B cell (primary cell): Measurements from ENCODE around the gene GPHA2. TPM values are rescaled to one million over a fixed set of nuclear protein-coding genes. Genes with fewer than 3 reads are reported as not detected.
A peak's percentile ranks its signal among the peaks of the same experiment; 100 is the strongest.

Experiments used
- ATAC-seq: fragments of 200-7000 bp; cut with Tn5 transposase; one replicate; pipeline ENCODE4 v1.10.0; 2021; ENCODE audit warnings: low read depth, mild to moderate bottlenecking, moderate number of reproducible peaks, moderate library complexity
- CTCF ChIA-PET: fragments of 350-600 bp; sonication (Branson Sonifier 250); formaldehyde crosslinking; loops from one replicate; lab custom pipeline; 2021; ENCODE audit warnings: antibody characterized with exemption, inconsistent platforms; lab: Charles Lee
- POLR2A ChIA-PET: fragments of 350-600 bp; sonication (Branson Sonifier 250); formaldehyde crosslinking; loops from one replicate; lab custom pipeline; 2021; ENCODE audit warnings: antibody characterized with exemption; lab: Charles Lee
- DNase-seq: peaks from one replicate; pipeline ENCODE4 v3.0.0; 2013
- H2AFZ ChIP-seq: 2 replicates; pipeline ENCODE4 v1.6.1; 2012; ENCODE audit warnings: mild to moderate bottlenecking, low read depth, low read length; ENCODE audit not compliant: insufficient read depth, poor library complexity, severe bottlenecking
- H3K27ac ChIP-seq, 2 donors: 1 replicate in 1 of 2; 2 replicates in 1 of 2; pipeline ENCODE4 v1.5.1; 2012 to 2013; ENCODE audit warnings: low read length in 2 of 2, mild to moderate bottlenecking in 2 of 2, moderate library complexity in 1 of 2
- H3K27me3 ChIP-seq, 4 experiments: fragments of 200-600 bp in 1 of 4; sonication (generic) in 1 of 4; replicated peaks in 1 of 4; 1 replicate in 2 of 4; 2 replicates in 2 of 4; pipeline versions ENCODE4 v1.6.1 to v1.7.0; 2013 to 2016; ENCODE audit warnings: low read length in 3 of 4, mild to moderate bottlenecking in 2 of 4, mixed read lengths in 1 of 4, moderate library complexity in 1 of 4; ENCODE audit not compliant: insufficient read depth in 4 of 4, control insufficient read depth in 3 of 4; ENCODE audit errors: control extremely low read depth in 1 of 4
- H3K36me3 ChIP-seq, 2 experiments: replicated peaks in 1 of 2; 1 replicate in 1 of 2; 2 replicates in 1 of 2; pipeline versions ENCODE4 v1.6.1 to v1.7.1; 2013; ENCODE audit warnings: low read length in 1 of 2; ENCODE audit not compliant: insufficient read depth in 2 of 2, control insufficient read depth in 1 of 2; ENCODE audit errors: control extremely low read depth in 1 of 2, extremely low read depth in 1 of 2
- H3K4me1 ChIP-seq, 2 donors: fragments of 200-600 bp in 1 of 2; sonication (generic) in 1 of 2; 1 replicate in 1 of 2; 2 replicates in 1 of 2; pipeline versions ENCODE4 v1.5.1 to v1.6.1; 2013 to 2017; ENCODE audit warnings: low read length in 2 of 2; ENCODE audit not compliant: control insufficient read depth in 2 of 2, insufficient read depth in 2 of 2
- H3K4me2 ChIP-seq: replicated peaks from 2 replicates; pipeline ENCODE3; 2012; ENCODE audit warnings: mild to moderate bottlenecking, low read depth, low read length; ENCODE audit not compliant: poor library complexity, severe bottlenecking
- H3K4me3 ChIP-seq, 5 experiments: fragments of 200-600 bp in 1 of 5; sonication (generic) in 1 of 5; 1 replicate in 3 of 5; 2 replicates in 2 of 5; pipeline versions ENCODE4 v1.5.1 to v1.7.0; 2011 to 2016; ENCODE audit warnings: low read length in 4 of 5, mild to moderate bottlenecking in 4 of 5, low read depth in 2 of 5, control low read depth in 1 of 5, moderate library complexity in 1 of 5; ENCODE audit not compliant: insufficient read depth in 1 of 5; ENCODE audit errors: control extremely low read depth in 1 of 5, extremely low read depth in 1 of 5
- H3K79me2 ChIP-seq: fragments of 200-600 bp; sonication (generic); one replicate; pipeline ENCODE4 v1.6.0; 2016; ENCODE audit warnings: low read length; ENCODE audit not compliant: control insufficient read depth, insufficient read depth
- H3K9ac ChIP-seq: fragments of 200-600 bp; sonication (generic); 2 replicates; pipeline ENCODE4 v1.6.1; 2017; ENCODE audit warnings: mild to moderate bottlenecking, low read length, moderate library complexity
- H3K9me3 ChIP-seq, 3 donors: one replicate each; pipeline versions ENCODE4 v1.6.1 to v1.7.1; 2013; ENCODE audit warnings: low read length in 2 of 3; ENCODE audit not compliant: control insufficient read depth in 2 of 3, insufficient read depth in 1 of 3; ENCODE audit errors: control extremely low read depth in 1 of 3
- H4K20me1 ChIP-seq: 2 replicates; pipeline ENCODE4 v1.6.0; 2012; ENCODE audit warnings: mild to moderate bottlenecking, low read length; ENCODE audit not compliant: insufficient read depth, control insufficient read depth, poor library complexity, severe bottlenecking
- H3K27ac Mint-ChIP-seq: one replicate; pipeline ENCODE4 v1.8.0; 2021; ENCODE audit warnings: mixed read lengths
- H3K27me3 Mint-ChIP-seq: one replicate; pipeline ENCODE4 v1.8.0; 2021; ENCODE audit warnings: mixed read lengths
- H3K4me1 Mint-ChIP-seq: one replicate; pipeline ENCODE4 v1.8.0; 2021; ENCODE audit warnings: mixed read lengths
- H3K4me3 Mint-ChIP-seq: one replicate; pipeline ENCODE4 v1.8.0; 2021; ENCODE audit warnings: mixed read lengths
- H3K9me3 Mint-ChIP-seq: one replicate; pipeline ENCODE4 v1.8.0; 2022; ENCODE audit warnings: mixed read lengths; ENCODE audit not compliant: insufficient read depth
- CTCF ChIP-seq: fragments of 200-600 bp; IDR thresholded peaks from one replicate; pipeline ENCODE4 v1.8.0; 2022; ENCODE audit warnings: antibody characterized with exemption, mild to moderate bottlenecking
- EZH2 ChIP-seq: IDR thresholded peaks from 2 replicates; pipeline ENCODE4 v1.6.1; 2012; ENCODE audit warnings: borderline replicate concordance, low read depth, mild to moderate bottlenecking, moderate library complexity, low read length; ENCODE audit not compliant: insufficient read depth, poor library complexity, severe bottlenecking
- WGBS: methylation state at CpG from one replicate; pipeline ENCODE4 v1.1.5; 2013; ENCODE audit warnings: missing lambda C conversion rate; ENCODE audit not compliant: insufficient coverage; 5-methylcytosine and 5-hydroxymethylcytosine counted together
- intact Hi-C: fragments of 100-400 bp; cut with micrococcal nuclease; formaldehyde crosslinking; loops from one replicate; pipeline ENCODE4 v1.10.0; 2022
- polyA plus RNA-seq: library from polyadenylated mRNA; depleted of rRNA; stranded (reverse); fragments of >200 nt; gene quantifications from 2 replicates; pipeline ENCODE4 v1.2.3, GENCODE V29; 2012
- total RNA-seq, 2 donors: library from RNA; stranded (reverse); fragments of 120-200 nt in 1 of 2; gene quantifications; 1 replicate in 1 of 2; 2 replicates in 1 of 2; pipeline versions ENCODE4 v1.2.3 to v1.2.4, GENCODE V29; 2013 to 2022

The GPHA2 gene
- total and polyA plus RNA-seq, 2 donors (not counting 1 experiment from before 2014, with no cell fraction given), result 0.39 to 2.8 TPM

GRCh38 chr11:64926689-64927088 lies 9.0 kb downstream of the GPHA2 start:
- ChIA-PET CTCF (interaction anchor here (1.0 kb wide), 1 partner anchor 86 kb away, joined by 3 read pairs; no protein-coding TSS in a partner anchor), POLR2A (no interaction called here)
- Mint-ChIP-seq H3K27me3 (no peaks in the 10 kb centered on the region), H3K9me3 (no peaks in the 10 kb centered on the region), H3K4me1 (peaks cover 22% of the 10 kb centered on the region), H3K4me3 (peak overlapping the region; percentile 63), H3K27ac (peak overlapping the region; percentile 68)
- H3K27ac ChIP-seq, result no peak overlapping the region
- H2AFZ ChIP-seq, result no peak overlapping the region
- peaks cover 0 to 25% of the 10 kb centered on the region in 2 experiments for H3K36me3 ChIP-seq
- ATAC-seq (no peak), DNase-seq (no peak)
- intact Hi-C loops, result no loop called here
- H3K9me3 ChIP-seq, result no peaks in the 10 kb centered on the region
- H3K4me2 ChIP-seq, result no peak overlapping the region
- peaks cover 13% of the 10 kb centered on the region for H4K20me1 ChIP-seq
- WGBS, result 79% methylated on average over 20 of the region's 22 CpGs
- TF ChIP-seq CTCF, result no peak
- TF ChIP-seq EZH2, result no peak
- H3K9ac ChIP-seq, result no peak overlapping the region
- no peak overlapping the region for H3K4me3 ChIP-seq
- H3K4me1 ChIP-seq, result peaks cover 14 to 28% of the 10 kb centered on the region in 2 donors
- H3K27me3 ChIP-seq, result no peaks in the 10 kb centered on the region
- peaks cover 9% of the 10 kb centered on the region for H3K79me2 ChIP-seq
